ENCODE measurements around the gene BLNK. TPM values are rescaled to one million over a fixed set of nuclear protein-coding genes. Genes with fewer than 3 reads are reported as not detected.

BLNK gene
- total RNA-seq, 1 donor, result not detected

GRCh38 chr10:96280859-96281258, 9.5 kb upstream of the BLNK start:
- DNase-seq (ENCODE audit: low read depth), result no peak

GRCh38 chr10:96279191-96279641, 7.8 kb upstream of the BLNK start:
- TF ChIP-seq CTCF (IDR thresholded peaks at IDR 0.05; ENCODE audit: insufficient read depth, low read length), result no peak
- DNase-seq (ENCODE audit: low read depth), result no peak
- H3K4me3 ChIP-seq (ENCODE audit: low read depth, low read length), result no peak overlapping the region

More at GRCh38 chr10:96280859-96281258, 9.5 kb upstream of the BLNK start:
- H3K4me3 ChIP-seq (ENCODE audit: low read depth, low read length), result no peak overlapping the region
- TF ChIP-seq CTCF (IDR thresholded peaks at IDR 0.05; ENCODE audit: insufficient read depth, low read length), result no peak

- DNase-seq (ENCODE audit: low read depth), result no peak
- TF ChIP-seq CTCF (IDR thresholded peaks at IDR 0.05; ENCODE audit: insufficient read depth, low read length), result no peak
- H3K4me3 ChIP-seq (ENCODE audit: low read depth, low read length), result no peak overlapping the region
Measured at GRCh38 chr10:96276831-96277230, 5.5 kb upstream of the BLNK start.

GRCh38 chr10:96276426-96276825, 5.1 kb upstream of the BLNK start:
- no peak for DNase-seq (ENCODE audit: low read depth)
- no peak for TF ChIP-seq CTCF (IDR thresholded peaks at IDR 0.05; ENCODE audit: insufficient read depth, low read length)
- H3K4me3 ChIP-seq (ENCODE audit: low read depth, low read length), result no peak overlapping the region

- H3K4me3 ChIP-seq (ENCODE audit: low read depth, low read length), result no peak overlapping the region
- no peak for TF ChIP-seq CTCF (IDR thresholded peaks at IDR 0.05; ENCODE audit: insufficient read depth, low read length)
- no peak for DNase-seq (ENCODE audit: low read depth)
Measured at GRCh38 chr10:96275685-96276418, 4.5 kb upstream of the BLNK start.

GRCh38 chr10:96272316-96273280, 1.2 kb upstream of the BLNK start:
- TF ChIP-seq CTCF (IDR thresholded peaks at IDR 0.05; ENCODE audit: insufficient read depth, low read length), result no peak
- no peak for DNase-seq (ENCODE audit: low read depth)
- no peak overlapping the region for H3K4me3 ChIP-seq (ENCODE audit: low read depth, low read length)

All from fibroblast of the aortic adventitia (primary cell).